Measurements from ENCODE around the gene B2M. TPM values are rescaled to one million over a fixed set of nuclear protein-coding genes. Genes with fewer than 3 reads are reported as not detected.
A peak's percentile ranks its signal among the peaks of the same experiment; 100 is the strongest.
"Not testable (repeated sequence)": the region's sequence is repeated elsewhere in the genome, so short reads cannot be mapped to it uniquely, and the experiment has no call there.

Gene B2M
- total and polyA plus RNA-seq, 2 of the 13 experiments (the other 11 are each of a cell fraction or from before 2014, with no cell fraction given) = 784 to 857 TPM

DNA sequence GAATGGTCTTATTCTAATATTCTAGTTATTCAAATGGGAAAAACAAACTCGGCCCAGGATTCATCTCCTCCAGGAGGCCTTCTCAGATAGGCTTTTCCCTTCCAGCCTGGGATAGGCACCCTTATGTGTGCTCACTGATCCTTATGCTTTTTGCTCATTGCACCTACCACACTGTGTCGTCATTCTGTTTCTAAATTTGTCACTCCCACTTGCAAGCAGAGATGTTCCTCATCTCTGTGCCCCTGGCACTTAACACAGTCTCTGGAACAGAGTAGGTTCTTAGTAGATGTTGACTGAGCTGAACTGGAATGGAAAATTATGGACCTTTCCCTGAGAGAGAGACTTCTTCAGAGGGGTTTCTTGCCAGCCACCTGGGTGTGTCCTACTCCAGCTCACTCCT lies 29.1 kb upstream of the B2M start:
- H3K27ac ChIP-seq (ENCODE audit: extremely low read length, insufficient read depth, low read length) = no peak overlapping the region
- CTCF ChIA-PET (ENCODE audit: low intra/inter-chr PET ratio, low total read pairs) = no interaction called here
- no peaks in the 10 kb centered on the region for H3K79me2 ChIP-seq (ENCODE audit: insufficient read depth, low read length)
- FAIRE-seq (no peak), ATAC-seq (no peak), DNase-seq (ENCODE audit: low spot score) (no peak)
- H3K9ac ChIP-seq (ENCODE audit: insufficient read depth, low read depth, low read length) = no peak overlapping the region
- TF ChIP-seq CREB1 (IDR thresholded peaks at IDR 0.05) (0 out of 2 replicates have a peak, but pooled peaks have one; percentile 28), CREB1 (CRISPR knock-in tag; IDR thresholded peaks at IDR 0.05) (no peak)
- TF ChIP-seq, protein P1, sequence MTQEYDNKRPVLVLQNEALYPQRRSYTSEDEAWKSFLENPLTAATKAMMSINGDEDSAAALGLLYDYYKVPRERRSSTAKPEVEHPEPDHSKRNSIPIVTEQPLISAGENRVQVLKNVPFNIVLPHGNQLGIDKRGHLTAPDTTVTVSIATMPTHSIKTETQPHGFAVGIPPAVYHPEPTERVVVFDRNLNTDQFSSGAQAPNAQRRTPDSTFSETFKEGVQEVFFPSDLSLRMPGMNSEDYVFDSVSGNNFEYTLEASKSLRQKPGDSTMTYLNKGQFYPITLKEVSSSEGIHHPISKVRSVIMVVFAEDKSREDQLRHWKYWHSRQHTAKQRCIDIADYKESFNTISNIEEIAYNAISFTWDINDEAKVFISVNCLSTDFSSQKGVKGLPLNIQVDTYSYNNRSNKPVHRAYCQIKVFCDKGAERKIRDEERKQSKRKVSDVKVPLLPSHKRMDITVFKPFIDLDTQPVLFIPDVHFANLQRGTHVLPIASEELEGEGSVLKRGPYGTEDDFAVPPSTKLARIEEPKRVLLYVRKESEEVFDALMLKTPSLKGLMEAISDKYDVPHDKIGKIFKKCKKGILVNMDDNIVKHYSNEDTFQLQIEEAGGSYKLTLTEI (CRISPR knock-in tag; conservative IDR thresholded peaks at IDR 0.05) = no peak
- WGBS (ENCODE audit: low lambda C conversion rate) = 25% methylated on average over 2 of the region's 2 CpGs
- intact Hi-C loops (cut with micrococcal nuclease; ENCODE audit: unreplicated experiment) = no loop called here
- H2AFZ ChIP-seq (ENCODE audit: low read length) = no peak overlapping the region
- no peak overlapping the region for H3K4me2 ChIP-seq (ENCODE audit: low read depth, low read length)
- no peaks in the 10 kb centered on the region for H3K9me3 ChIP-seq (ENCODE audit: low read length)
- H4K20me1 ChIP-seq (ENCODE audit: insufficient read depth, low read length) = no peaks in the 10 kb centered on the region
- no peak overlapping the region for H3K4me3 ChIP-seq (replicated peaks in 1 of 3; ENCODE audit: insufficient read depth in 1 of 3, low read depth in 2 of 3, low read length in 3 of 3)
- no TSS peak for BruUV-seq (replicated peaks)
- peaks cover 15% of the 10 kb centered on the region for H3K4me1 ChIP-seq (ENCODE audit: insufficient read depth, low read length)
- POLR2A ChIA-PET = interaction anchor here (2.8 to 3.5 kb wide), 2 partner anchors 19 to 29 kb away, joined by 16 to 29 read pairs; partner anchors contain the start of genes B2M, PATL2 and SPG11
- H3K27me3 ChIP-seq (ENCODE audit: control insufficient read depth in 1 of 2, insufficient read depth in 2 of 2, low read length in 2 of 2) = peaks cover 0 to 1% of the 10 kb centered on the region in 2 experiments; a peak in 2 of 5 replicates
- in situ Hi-C loops (cut with HindIII; ENCODE audit: extremely low pct_ligation_motif_present, low pct_unique_long_range_greater_than_20kb) = no loop called here
- no peaks in the 10 kb centered on the region for H3K36me3 ChIP-seq (replicated peaks in 1 of 2; ENCODE audit: control insufficient read depth in 1 of 2, insufficient read depth in 2 of 2, low read length in 2 of 2)

DNA sequence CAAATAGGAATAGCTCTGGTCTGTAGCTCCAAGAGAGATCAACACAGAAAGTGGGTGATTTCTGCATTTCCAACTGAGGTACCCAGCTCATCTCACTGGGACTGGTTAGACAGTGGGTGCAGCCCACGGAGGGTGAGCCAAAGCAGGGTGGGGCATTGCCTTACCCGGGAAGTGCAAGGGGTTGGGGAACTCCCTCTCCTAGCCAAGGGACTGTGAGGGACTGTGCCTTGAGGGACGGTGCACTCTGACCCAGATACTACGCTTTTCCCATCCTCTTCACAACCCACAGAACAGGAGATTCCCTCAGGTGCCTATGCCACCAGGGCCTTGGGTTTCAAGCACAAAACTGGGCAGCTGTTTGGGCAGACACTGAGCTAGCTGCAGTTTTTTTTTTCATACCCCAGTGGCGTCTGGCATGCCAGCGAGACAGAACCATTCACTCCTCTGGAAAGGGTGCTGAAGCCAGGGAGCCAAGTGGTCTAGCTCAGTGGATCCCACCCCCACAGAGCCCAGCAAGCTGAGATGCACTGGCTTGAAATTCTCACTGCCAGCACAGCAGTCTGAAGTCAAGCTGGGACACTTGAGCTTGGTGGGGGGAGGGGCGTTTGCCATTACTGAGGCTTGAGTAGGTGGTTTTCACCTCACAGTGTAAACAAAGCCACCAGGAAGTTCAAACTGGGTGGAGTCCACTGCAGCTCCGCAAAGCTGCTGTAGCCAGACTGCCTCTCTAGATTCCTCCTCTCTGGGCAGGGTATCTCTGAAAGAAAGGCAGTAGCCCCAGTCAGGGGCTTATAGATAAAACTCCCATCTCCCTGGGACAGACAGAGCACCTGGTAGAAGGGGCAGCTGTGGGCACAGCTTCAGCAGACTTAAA lies 28.3 kb upstream of the B2M start:
- H3K9me3 ChIP-seq (ENCODE audit: low read length); in situ Hi-C loops (cut with HindIII; ENCODE audit: extremely low pct_ligation_motif_present, low pct_unique_long_range_greater_than_20kb); BruUV-seq (replicated peaks); H3K27me3 ChIP-seq (ENCODE audit: control insufficient read depth in 1 of 2, insufficient read depth in 2 of 2, low read length in 2 of 2); H3K9ac ChIP-seq (ENCODE audit: insufficient read depth, low read depth, low read length); H3K36me3 ChIP-seq (replicated peaks in 1 of 2; ENCODE audit: control insufficient read depth in 1 of 2, insufficient read depth in 2 of 2, low read length in 2 of 2); H3K79me2 ChIP-seq (ENCODE audit: insufficient read depth, low read length); FAIRE-seq; H3K27ac ChIP-seq (ENCODE audit: extremely low read length, insufficient read depth, low read length); CTCF ChIA-PET (ENCODE audit: low intra/inter-chr PET ratio, low total read pairs); intact Hi-C loops (cut with micrococcal nuclease; ENCODE audit: unreplicated experiment); H2AFZ ChIP-seq (ENCODE audit: low read length); H4K20me1 ChIP-seq (ENCODE audit: insufficient read depth, low read length): not testable (repeated sequence)
- ATAC-seq (peak; percentile 43), DNase-seq (ENCODE audit: low spot score) (peak; percentile 35)
- H3K4me1 ChIP-seq (ENCODE audit: insufficient read depth, low read length) = peaks cover 15% of the 10 kb centered on the region
- H3K4me2 ChIP-seq (ENCODE audit: low read depth, low read length) = peak overlapping the region; percentile 65
- WGBS (ENCODE audit: low lambda C conversion rate) = 16% methylated on average over 6 of the region's 8 CpGs
- H3K4me3 ChIP-seq (replicated peaks in 1 of 3; ENCODE audit: insufficient read depth in 1 of 3, low read depth in 2 of 3, low read length in 3 of 3) = peak overlapping the region in 2 of 3 experiments; percentile 16 to 33; a peak in 1 of 6 replicates
- POLR2A ChIA-PET = interaction anchor here (1.3 to 3.5 kb wide), 4 partner anchors 20 to 46 kb away, joined by 6 to 29 read pairs (median 12); partner anchors contain the start of genes B2M, PATL2 and SPG11
- peak; percentile 41; the same call in 1 of the 2 replicates for TF ChIP-seq ELF1 (CRISPR knock-in tag; IDR thresholded peaks at IDR 0.05)
- TF ChIP-seq ERF (CRISPR knock-in tag; IDR thresholded peaks at IDR 0.05) = peak; percentile 24; the same call in 1 of the 2 replicates
- TF ChIP-seq, protein P2, sequence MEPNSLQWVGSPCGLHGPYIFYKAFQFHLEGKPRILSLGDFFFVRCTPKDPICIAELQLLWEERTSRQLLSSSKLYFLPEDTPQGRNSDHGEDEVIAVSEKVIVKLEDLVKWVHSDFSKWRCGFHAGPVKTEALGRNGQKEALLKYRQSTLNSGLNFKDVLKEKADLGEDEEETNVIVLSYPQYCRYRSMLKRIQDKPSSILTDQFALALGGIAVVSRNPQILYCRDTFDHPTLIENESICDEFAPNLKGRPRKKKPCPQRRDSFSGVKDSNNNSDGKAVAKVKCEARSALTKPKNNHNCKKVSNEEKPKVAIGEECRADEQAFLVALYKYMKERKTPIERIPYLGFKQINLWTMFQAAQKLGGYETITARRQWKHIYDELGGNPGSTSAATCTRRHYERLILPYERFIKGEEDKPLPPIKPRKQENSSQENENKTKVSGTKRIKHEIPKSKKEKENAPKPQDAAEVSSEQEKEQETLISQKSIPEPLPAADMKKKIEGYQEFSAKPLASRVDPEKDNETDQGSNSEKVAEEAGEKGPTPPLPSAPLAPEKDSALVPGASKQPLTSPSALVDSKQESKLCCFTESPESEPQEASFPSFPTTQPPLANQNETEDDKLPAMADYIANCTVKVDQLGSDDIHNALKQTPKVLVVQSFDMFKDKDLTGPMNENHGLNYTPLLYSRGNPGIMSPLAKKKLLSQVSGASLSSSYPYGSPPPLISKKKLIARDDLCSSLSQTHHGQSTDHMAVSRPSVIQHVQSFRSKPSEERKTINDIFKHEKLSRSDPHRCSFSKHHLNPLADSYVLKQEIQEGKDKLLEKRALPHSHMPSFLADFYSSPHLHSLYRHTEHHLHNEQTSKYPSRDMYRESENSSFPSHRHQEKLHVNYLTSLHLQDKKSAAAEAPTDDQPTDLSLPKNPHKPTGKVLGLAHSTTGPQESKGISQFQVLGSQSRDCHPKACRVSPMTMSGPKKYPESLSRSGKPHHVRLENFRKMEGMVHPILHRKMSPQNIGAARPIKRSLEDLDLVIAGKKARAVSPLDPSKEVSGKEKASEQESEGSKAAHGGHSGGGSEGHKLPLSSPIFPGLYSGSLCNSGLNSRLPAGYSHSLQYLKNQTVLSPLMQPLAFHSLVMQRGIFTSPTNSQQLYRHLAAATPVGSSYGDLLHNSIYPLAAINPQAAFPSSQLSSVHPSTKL (CRISPR knock-in tag; IDR thresholded peaks at IDR 0.05) = peak; percentile 41; the same call in 1 of the 2 replicates
- peak; percentile 32 for TF ChIP-seq SALL1 (CRISPR knock-in tag; IDR thresholded peaks at IDR 0.05)
- 0 out of 2 replicates have a peak, but pooled peaks have one; percentile 21 for TF ChIP-seq KLF6 (CRISPR knock-in tag; IDR thresholded peaks at IDR 0.05)
- 0 out of 2 replicates have a peak, but pooled peaks have one; percentile 33 for TF ChIP-seq GFI1 (CRISPR knock-in tag; IDR thresholded peaks at IDR 0.05; ENCODE audit: borderline replicate concordance)
- TF ChIP-seq ZNF792 (CRISPR knock-in tag; IDR thresholded peaks at IDR 0.05) = 0 out of 2 replicates have a peak, but pooled peaks have one; percentile 31
- TF ChIP-seq ZNF547 (CRISPR knock-in tag; IDR thresholded peaks at IDR 0.05) = peak; percentile 52; the same call in 1 of the 2 replicates
